GM18517 (cell line): ENCODE results near the gene TEX54.
"Not testable (repeated sequence)": the region's sequence is repeated elsewhere in the genome, so short reads cannot be mapped to it uniquely, and the experiment has no call there.

Experiments
- ATAC-seq: cut with Tn5 transposase; IDR thresholded peaks from one replicate; pipeline ENCODE4 v1.9.1; 2021; ENCODE audit warnings: mild to moderate bottlenecking, moderate library complexity; ENCODE audit not compliant: unreplicated experiment

The TEX54 gene

DNA sequence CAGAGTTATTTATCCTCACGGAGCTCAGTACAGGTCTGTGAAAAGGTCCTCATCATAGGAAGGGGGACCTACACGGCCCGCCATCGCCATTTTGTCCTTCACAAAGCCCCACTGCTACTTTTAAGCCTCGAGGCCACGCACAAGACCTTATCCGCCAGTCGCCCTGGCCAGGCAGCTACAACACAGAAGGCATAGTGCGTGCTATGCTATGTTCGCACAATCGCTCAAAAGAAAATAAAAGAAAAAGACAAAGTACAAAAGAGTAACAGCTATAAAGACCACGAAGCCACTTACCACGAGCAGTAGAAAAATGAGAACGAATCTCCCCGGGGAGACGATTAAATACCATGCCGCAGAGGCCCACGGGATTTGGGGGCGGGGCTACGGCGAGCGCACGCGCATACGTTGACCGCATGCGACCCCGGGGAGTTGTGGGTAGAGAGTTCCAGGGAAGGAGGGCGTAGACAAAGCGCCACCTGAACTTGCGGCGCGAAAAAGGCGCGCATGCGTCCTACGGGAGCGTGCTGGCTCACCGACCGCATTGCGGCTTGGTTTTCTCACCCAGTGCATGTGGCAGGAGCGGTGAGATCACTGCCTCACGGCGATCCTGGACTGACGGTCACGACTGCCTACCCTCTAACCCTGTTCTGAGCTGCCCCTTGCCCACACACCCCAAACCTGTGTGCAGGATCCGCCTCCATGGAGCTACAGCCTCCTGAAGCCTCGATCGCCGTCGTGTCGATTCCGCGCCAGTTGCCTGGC lies 23.1 kb upstream of the TEX54 start:
- peak; percentile 85 for ATAC-seq

DNA sequence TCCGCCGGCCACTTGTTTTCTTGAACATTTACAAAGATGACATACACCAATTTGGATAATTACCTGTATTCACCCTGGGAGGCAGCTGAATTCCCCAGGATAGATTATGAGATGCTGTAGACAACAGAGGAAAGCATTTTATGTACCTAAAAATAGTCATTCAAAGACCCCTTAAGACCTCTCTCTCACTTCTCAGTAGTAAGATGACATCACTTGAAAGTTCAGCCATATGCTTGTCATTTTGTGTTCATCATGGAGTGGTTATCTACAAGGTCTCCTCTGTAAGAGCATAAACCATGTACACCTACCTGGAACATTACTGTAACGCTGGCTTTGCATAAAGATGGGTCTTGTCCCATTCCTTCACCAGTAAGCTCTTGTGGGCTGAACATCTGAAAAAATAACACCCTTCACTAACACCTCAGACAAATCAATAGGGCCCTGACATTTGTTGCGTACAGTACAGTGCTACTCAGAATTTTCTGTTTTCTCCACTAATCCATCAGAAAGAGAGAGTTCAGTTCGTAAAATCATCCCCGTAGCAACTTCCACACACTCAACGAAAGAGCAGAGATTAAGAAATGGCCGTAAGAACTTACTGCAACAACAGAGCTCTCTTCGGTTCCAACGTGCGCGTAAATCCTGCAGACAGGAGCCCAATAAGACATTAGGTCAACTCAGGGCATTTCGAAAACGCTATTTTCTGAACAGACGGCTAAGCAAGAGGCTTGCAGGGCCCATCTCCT lies 22.4 kb upstream of the TEX54 start:
- no peak for ATAC-seq

GRCh38 chr11:62854013-62854824 lies 21.6 kb upstream of the TEX54 start:
- no peak for ATAC-seq

DNA sequence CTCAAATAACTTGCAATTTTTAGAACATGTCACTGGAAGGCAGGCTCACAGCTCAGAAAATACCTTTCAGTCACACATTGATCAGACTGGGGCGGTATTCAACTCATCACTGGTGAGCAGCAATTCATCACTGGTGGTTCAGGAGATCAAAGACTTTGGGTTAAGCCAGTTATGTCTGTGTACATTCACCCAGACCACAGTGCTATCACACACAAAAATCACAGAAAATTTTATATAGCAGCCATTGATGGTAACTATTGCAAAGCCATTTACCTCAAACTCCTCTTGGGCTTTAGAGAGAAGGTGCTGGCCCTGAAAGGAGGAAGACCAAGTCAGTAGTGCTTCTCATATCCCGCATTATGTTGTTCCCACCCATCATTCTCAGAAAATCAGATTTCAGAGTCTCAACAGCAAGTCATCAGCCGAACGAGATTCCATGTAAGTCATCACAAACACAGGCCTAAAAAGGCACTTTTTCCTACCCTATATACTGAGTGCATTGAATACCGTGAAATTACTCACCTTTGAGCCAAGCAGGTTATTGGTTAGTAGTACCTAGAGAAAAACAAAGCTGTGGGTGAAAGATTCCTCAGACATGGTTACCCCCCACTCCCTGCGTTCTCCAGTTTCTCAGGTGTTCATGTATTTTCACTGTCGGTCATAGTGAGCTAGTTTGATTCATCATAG lies 20.8 kb upstream of the TEX54 start:
- ATAC-seq, result no peak

DNA sequence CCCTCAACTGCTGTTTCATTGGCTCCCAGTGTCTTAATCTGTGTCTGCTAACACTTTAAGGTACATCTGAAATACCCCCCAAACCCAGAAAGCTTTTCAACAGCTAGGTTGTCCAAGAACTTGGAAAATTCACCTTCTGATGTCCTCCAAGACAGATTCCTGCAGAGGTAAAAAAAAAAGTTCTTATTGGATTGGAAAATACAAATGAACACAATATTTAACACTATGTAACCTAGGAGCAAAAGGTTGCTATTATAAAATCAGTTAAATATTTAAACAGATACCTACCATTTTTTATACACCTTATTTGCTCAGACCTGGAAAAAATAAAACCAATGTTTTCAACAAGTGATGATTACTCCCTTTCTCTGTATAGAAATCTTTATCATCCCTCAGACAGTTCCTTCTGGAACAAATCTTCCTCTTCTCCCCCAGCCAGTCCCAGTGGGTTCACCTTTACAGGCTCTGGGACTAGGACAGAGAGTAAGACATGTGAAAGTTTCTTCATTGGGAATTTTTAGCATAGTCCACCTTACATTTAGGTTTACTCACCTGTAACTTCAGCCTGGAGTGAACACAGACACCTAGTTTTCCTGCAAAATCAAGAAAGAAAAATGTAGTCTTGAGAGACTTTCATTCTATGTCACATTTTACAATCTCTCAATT lies 20.0 kb upstream of the TEX54 start:
- ATAC-seq, result no peak

DNA sequence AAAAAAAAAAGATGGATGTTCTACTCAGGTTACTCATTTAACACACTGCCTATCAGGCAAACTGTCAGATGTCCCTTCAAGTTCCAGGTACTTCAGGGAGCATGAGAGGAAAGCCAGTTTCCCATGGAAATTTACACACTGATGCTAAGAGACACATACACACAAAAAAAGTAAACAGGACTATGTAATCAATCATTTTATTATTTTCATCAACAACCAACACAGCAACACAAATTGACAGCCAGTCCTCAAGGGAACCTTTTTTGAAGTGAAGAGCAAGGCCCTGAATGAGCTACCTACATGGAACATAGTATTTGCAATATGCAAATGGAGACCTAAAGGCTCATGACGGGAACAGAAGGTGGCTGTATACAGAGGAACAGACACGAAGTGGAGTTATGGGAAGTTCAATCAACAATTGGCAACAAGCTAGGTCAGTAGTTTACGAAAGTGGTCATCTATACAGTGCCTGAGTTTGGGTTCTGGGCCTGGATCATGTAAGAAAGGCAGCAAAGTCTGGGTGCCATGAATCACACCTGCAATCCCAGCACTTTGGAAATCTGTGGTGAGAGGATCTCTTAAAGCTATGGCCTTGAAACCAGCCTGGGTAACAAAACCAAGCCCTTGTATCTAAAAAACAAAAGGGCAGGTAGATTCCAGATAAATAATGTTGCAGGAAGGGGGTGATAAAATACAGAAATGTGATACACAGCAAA lies 19.3 kb upstream of the TEX54 start:
- no peak for ATAC-seq

GRCh38 chr11:62850911-62851806 lies 18.5 kb upstream of the TEX54 start:
- no peak for ATAC-seq

DNA sequence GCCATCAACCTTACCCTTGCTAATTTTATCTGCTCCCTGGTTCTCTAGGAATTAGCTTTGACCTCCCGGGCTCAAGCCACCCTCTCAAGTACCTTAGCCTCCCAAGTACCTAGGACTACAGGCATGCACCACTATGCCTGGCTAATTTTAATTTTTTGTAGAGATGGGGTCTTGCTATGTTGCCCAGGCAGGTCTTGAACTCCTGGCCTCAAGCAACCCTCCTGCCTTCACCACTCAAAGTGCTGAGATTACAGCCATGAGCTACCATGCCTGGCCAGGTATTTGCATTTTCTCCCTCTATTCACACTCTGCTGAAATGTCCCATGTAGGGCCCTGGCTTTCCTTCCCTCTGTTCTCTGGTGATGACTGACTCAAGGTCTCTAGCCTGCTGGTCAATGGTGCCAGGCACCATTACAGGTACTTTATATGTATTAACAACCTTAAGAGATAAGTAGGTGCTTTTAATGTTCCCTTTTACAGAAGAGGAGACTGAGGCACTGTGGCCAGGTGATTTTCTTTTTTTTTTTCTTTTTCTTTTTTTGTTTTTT lies 15.2 kb upstream of the TEX54 start:
- ATAC-seq, result no peak

DNA sequence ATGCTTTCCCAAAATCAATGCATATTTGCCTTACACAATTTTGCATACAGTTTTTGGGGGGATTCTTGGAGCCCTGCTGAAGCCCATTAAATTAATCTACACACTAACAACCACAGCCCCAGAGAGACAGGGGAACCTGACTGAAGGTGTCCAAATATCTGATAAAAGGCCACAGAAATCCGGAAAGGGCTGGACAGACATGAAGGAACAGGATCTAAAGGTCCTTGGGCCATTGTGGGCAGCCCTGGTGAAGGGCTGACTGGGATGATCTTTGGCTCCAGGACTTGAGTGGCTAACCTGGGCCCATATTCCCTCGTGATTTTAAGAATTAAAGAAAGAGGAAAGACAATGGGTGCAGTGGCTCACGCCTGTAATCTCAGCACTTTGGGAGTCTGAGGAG lies 13.5 kb upstream of the TEX54 start:
- ATAC-seq, result no peak

GRCh38 chr11:62844154-62844553 lies 11.5 kb upstream of the TEX54 start:
- no peak for ATAC-seq

- ATAC-seq, result no peak
These were observed 10.8 kb upstream of the TEX54 start for GRCh38 chr11:62843466-62843865.

DNA sequence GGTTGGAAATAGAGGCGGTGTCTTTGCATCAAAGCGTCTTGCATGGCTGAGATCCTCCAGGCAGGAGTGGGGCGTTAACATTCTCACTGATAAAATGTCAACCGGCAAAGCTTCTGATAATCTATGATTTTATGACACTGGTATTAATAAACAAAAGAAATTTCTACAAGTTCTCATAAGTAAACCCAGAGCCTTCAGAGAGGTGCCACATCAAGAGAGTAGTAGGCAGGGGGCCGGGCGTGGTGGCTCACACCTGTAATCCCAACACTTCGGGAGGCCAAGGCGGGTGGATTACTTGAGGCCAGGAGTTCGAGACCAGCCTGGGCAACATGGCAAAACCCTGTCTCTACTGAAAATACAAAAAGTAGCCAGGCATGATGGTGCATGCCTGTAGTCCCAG lies 10.2 kb upstream of the TEX54 start:
- not testable (repeated sequence) for ATAC-seq

- ATAC-seq, result no peak
These were observed 9.6 kb upstream of the TEX54 start for GRCh38 chr11:62842171-62842741.

DNA sequence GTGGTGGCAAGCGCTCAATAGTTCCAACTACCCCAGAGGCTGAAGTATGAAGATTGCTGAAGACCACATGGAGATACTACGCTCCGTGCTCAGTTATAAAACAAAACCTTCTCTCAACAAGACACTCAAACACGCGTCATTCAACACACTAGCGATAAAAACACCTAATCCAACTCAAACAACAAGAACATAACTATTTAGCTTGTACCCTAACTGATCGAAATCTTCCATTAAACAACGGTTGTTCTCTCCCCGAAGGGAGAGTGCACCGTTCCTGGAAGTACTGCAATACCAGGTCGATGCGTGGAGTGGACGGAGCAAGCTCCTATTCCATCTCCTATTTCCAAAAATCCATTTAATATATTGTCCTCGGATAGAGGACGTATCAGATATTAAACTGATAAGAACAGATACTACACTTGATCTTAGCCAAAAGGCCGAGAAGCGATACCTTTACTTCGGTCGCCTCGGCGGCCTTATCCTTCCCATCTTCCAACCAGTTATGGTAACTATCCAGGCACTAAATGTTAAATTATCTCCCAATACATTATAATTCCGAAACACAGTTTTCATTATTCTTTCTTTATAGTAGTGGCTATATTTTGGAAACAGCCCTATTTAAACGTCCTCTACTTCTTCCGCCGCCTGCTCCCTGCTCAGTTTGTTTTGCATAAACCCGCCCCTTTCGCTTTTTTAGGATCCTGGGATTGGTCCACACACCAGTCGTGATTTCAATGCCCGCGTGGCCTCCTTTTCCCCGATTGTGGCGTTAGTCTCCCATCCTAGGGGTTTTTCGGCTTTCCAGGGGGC lies 8.9 kb upstream of the TEX54 start:
- peak; percentile 57 for ATAC-seq

GRCh38 chr11:62840721-62841360 lies 8.2 kb upstream of the TEX54 start:
- ATAC-seq, result not testable (repeated sequence)

DNA sequence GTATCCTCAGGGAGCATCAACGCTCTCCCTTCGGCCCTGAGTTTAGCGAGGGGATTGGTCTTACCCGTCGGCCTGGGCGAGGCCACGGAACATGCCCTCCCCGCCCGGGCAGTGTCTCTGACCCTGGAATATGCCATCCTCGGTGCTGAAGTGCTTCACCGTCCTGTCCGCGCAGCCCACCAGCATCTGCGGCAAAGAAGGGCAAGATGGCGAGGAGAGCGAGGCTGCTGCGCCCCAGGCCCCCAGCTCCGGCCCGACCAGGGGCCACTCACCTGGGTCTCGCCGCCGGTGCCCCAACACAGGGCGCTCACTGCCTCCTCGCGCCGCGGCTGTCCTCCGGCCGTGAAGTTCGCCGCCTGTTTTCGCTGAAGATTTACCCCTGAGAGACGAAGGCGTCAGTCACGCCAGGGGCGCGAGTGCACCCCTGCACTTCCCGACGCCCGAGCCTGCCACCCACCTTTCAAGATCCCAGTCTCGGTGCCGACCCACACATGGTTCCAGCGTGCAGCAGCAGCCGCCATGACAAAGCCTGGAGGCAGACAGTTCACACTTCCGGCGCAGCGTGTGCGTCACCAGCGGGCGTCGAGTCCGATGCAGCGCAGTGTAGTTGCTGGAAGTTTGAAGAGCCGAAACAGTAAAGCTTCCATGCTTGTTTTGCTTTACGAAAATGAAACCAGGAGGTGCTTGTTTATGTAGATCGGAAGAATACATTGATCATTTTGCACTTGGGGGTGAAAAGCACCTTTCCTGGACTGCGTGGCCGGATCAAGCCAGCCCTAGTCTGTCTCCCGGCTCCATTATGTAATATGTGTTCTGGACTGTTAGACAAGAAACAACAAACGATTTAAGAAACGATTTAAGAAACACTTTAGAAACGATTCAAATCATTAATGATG lies 6.7 kb upstream of the TEX54 start, which contains the start of gene WDR74:
Gene WDR74 (minus strand): TSS at position 541 of the 896 bp plus-strand sequence. CDS start 20 bp downstream, at position 521.
- ATAC-seq, result peak; percentile 40
